Measurements from ENCODE around the gene TEX10. TPM values are rescaled to one million over a fixed set of nuclear protein-coding genes. Genes with fewer than 3 reads are reported as not detected.

Gene TEX10
- total and polyA plus RNA-seq, 2 of the 4 experiments (the other 2 are of a cell fraction) = 16.2 to 43.9 TPM

DNA sequence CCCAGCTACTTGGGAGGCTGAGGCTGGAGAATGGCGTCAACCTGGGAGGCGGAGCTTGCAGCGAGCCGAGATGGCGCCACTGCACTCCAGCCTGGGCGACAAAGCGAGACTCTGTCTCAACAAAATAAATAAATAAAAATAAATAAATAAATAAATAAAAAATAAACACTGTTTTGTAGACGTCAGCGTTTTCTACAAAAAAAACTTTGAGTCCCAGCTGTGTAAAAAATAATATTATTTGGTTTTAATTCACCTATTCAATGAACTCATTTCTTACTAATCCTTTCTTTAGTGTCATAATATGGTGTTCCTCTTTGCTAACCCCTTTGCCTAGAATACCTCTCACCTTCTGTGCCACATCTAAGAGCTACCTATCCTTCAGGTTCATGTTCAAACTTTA lies 44.0 kb upstream of the TEX10 start:
- no peak overlapping the region for H2AK9ac ChIP-seq (replicated peaks; ENCODE audit: low read depth, low read length, poor library complexity)
- H3K23ac ChIP-seq (ENCODE audit: low read depth, low read length) = no peak overlapping the region
- no peaks in the 10 kb centered on the region for H4K20me1 ChIP-seq (ENCODE audit: insufficient read depth, low read length)
- DNase-seq (no peak), ATAC-seq (ENCODE audit: low read depth) (no peak)
- no peak overlapping the region for H3K4ac ChIP-seq (ENCODE audit: low read depth, low read length)
- H4K8ac ChIP-seq (ENCODE audit: low read depth in 2 of 2, low read length in 2 of 2) = no peak overlapping the region
- no peaks in the 10 kb centered on the region for H3K79me1 ChIP-seq (ENCODE audit: low read depth in 1 of 2, low read length in 2 of 2)
- ChIA-PET POLR2A (ENCODE audit: unreplicated experiment) (no interaction called here), CTCF (no interaction called here)
- no TSS peak for BruUV-seq (replicated peaks)
- no peaks in the 10 kb centered on the region for H3K36me3 ChIP-seq (ENCODE audit: control insufficient read depth, insufficient read depth, low read length)
- no peak overlapping the region for H2BK15ac ChIP-seq (ENCODE audit: low read depth, low read length)
- no peak overlapping the region for H3K27ac ChIP-seq (ENCODE audit: insufficient read depth, low read length)
- H3K18ac ChIP-seq (ENCODE audit: low read depth, low read length) = no peak overlapping the region
- no peak overlapping the region for H4K5ac ChIP-seq (ENCODE audit: low read depth, low read length)
- no peak overlapping the region for H3K4me2 ChIP-seq (ENCODE audit: low read depth, low read length)
- no peak overlapping the region for H2BK20ac ChIP-seq (ENCODE audit: low read depth, low read length)
- no CpG with 5 or more reads among the region's 9 CpGs for WGBS, 2 experiments (ENCODE audit: extremely low coverage in 2 of 2, insufficient read length in 1 of 2)
- TF ChIP-seq POLR2A (IDR thresholded peaks at IDR 0.05; ENCODE audit: low read depth, low read length) = no peak
- no peak for TF ChIP-seq BHLHE40 (IDR thresholded peaks at IDR 0.05; ENCODE audit: low read depth, low read length)
- TF ChIP-seq, protein P1, sequence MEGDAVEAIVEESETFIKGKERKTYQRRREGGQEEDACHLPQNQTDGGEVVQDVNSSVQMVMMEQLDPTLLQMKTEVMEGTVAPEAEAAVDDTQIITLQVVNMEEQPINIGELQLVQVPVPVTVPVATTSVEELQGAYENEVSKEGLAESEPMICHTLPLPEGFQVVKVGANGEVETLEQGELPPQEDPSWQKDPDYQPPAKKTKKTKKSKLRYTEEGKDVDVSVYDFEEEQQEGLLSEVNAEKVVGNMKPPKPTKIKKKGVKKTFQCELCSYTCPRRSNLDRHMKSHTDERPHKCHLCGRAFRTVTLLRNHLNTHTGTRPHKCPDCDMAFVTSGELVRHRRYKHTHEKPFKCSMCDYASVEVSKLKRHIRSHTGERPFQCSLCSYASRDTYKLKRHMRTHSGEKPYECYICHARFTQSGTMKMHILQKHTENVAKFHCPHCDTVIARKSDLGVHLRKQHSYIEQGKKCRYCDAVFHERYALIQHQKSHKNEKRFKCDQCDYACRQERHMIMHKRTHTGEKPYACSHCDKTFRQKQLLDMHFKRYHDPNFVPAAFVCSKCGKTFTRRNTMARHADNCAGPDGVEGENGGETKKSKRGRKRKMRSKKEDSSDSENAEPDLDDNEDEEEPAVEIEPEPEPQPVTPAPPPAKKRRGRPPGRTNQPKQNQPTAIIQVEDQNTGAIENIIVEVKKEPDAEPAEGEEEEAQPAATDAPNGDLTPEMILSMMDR (conservative IDR thresholded peaks at IDR 0.05; ENCODE audit: low read depth, low read length) = no peak
- peak; percentile 69 for TF ChIP-seq MAFK (IDR thresholded peaks at IDR 0.05; ENCODE audit: low read depth, low read length)
- H2AFZ ChIP-seq (replicated peaks; ENCODE audit: low read length, poor library complexity) = no peak overlapping the region
- no peak overlapping the region for H2BK120ac ChIP-seq (ENCODE audit: low read depth, low read length)
- H3K27me3 ChIP-seq (ENCODE audit: control insufficient read depth, insufficient read depth, low read length) = no peaks in the 10 kb centered on the region
- no peak overlapping the region for H3K14ac ChIP-seq (replicated peaks; ENCODE audit: low read depth, low read length)
- no peaks in the 10 kb centered on the region for H3K9me1 ChIP-seq (ENCODE audit: insufficient read depth, low read length)
- H4K91ac ChIP-seq (ENCODE audit: insufficient read depth, low read depth, low read length) = no peak overlapping the region
- H2BK5ac ChIP-seq (ENCODE audit: low read depth, low read length, poor library complexity, severe bottlenecking) = no peak overlapping the region
- H2AK5ac ChIP-seq (ENCODE audit: low read depth, low read length) = no peak overlapping the region
- dilution Hi-C loops (cut with HindIII; ENCODE audit: low sequenced_read_pairs, unreplicated experiment) (no loop called here), intact Hi-C loops (cut with micrococcal nuclease) (no loop called here), in situ Hi-C loops (cut with MboI; ENCODE audit: low sequenced_read_pairs) (no loop called here)
- no peak overlapping the region for H3K9ac ChIP-seq (ENCODE audit: low read depth, low read length)
- H3K4me1 ChIP-seq (ENCODE audit: control insufficient read depth, insufficient read depth, low read length) = peaks cover 5% of the 10 kb centered on the region
- no peaks in the 10 kb centered on the region for H3K9me3 ChIP-seq (ENCODE audit: control insufficient read depth, insufficient read depth, low read length)
- no peak overlapping the region for H3K56ac ChIP-seq (ENCODE audit: extremely low read depth, insufficient read depth, low read length)
- no peak overlapping the region for H3K4me3 ChIP-seq (ENCODE audit: insufficient read depth, low read depth, low read length)

Measured in IMR-90 (cell line).